AG09319 (cell line): ENCODE measurements around the gene CCDC185.

Experiments used
- DNase-seq: peaks from one replicate; pipeline ENCODE4 v3.0.0-alpha.2; 2010; ENCODE audit warnings: low read depth; ENCODE audit errors: extremely low read depth
- CTCF ChIP-seq: IDR thresholded peaks from 2 replicates; pipeline ENCODE4 v1.5.1; 2011; ENCODE audit warnings: low read depth, mild to moderate bottlenecking, inconsistent platforms, low read length, moderate library complexity

The CCDC185 gene

DNA sequence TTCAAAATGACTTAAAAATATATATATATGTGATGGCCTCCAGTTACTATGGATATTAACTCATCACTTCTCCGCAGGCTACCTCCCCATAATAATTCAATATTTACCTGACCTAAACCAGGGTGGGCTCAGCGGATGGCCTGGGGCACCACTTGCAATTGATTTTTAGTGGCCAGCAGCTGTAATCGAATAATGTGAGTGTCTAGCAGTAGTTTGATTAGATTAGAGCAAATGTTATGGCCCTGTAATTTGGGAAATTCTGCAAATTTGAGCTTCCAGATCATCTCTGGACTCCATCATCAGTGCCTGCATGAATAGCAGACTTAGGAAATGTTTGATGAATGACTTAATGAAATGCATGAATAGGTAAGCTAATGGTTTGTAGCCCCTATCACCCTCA lies 44.0 kb upstream of the CCDC185 start:
- no peak for TF ChIP-seq CTCF
- DNase-seq, result no peak

GRCh38 chr1:223350361-223350908 lies 42.8 kb upstream of the CCDC185 start:
- no peak for TF ChIP-seq CTCF
- no peak for DNase-seq

DNA sequence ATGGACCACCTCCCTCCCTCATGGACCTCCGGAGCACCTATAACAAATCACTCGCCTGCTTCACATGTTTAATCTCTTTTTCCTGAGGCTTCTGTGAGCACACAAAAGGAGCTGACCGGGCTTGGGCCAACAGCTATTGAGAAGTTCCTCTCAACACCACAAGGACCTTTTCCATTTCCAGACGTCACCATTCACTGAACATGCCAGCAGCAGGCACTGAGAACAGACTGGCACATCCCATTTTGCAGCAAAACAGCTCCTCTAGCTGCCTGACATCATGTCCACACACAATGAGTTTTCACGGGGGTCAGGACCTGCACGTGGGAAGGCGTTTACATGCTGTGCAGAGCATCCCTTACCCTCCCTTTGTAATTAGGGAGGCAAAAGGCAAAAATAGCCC lies 40.3 kb upstream of the CCDC185 start:
- no peak for DNase-seq
- no peak for TF ChIP-seq CTCF

- no peak for TF ChIP-seq CTCF
- no peak for DNase-seq
These were observed 39.3 kb upstream of the CCDC185 start for GRCh38 chr1:223353939-223354338.

- no peak for TF ChIP-seq CTCF
- DNase-seq, result no peak
These were observed 37.5 kb upstream of the CCDC185 start for GRCh38 chr1:223355699-223356098.

GRCh38 chr1:223358826-223359225 lies 34.4 kb upstream of the CCDC185 start:
- no peak for TF ChIP-seq CTCF

DNA sequence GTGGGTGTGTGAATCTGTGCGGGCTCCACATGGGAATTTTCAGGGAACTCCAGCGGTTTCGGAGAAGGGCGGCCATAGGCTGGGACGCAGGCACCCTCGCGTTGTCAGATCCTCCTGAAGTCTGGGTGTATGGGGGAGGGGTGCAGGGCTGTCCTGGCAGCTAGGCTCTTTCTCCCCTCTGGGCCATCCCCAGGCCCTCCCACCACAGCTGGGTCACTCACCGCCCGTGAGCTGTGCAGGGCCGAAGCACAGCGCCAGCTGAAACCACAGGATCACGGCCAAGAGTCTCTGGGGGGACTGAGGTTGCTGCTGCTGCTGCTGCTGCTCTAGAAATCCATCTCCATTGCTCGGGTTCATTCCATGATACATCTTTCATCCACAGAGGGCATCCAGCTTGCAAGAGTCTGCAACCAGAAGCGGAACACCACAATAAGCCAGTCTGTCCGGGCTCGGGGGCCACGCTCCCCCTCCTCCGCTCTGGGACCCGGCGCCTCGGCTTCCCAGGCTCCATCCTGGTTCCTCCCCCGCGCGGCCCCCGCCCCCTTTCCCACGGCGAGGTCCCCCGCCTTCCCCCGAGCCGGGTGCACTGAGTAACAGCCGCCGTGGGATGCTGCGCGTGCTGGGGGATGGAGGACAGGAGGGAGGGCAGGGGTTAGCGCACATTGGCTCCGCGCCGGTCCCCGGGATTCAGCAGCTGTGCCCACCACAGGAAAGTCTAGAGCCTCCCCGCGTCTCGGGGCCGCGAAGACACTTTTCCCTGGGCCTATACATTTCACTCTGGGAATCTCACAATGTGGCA lies 30.0 kb upstream of the CCDC185 start:
- no peak for TF ChIP-seq CTCF
- no peak for DNase-seq

More at GRCh38 chr1:223358826-223359225, 34.4 kb upstream of the CCDC185 start:
- no peak for DNase-seq
